HK-2 (cell line): Measurements from ENCODE around the gene SOWAHC.

Experiments used
- DNase-seq: peaks from one replicate; pipeline ENCODE4 v3.0.0-alpha.2; 2018; ENCODE audit not compliant: unreplicated experiment

The SOWAHC gene

GRCh38 chr2:109644571-109645275 lies 30.6 kb downstream of the SOWAHC start:
- DNase-seq = no peak

GRCh38 chr2:109645412-109646184 lies 31.4 kb downstream of the SOWAHC start:
- DNase-seq = no peak

- no peak for DNase-seq
Measured at GRCh38 chr2:109646961-109647360, 32.8 kb downstream of the SOWAHC start.

GRCh38 chr2:109647636-109648035 lies 33.5 kb downstream of the SOWAHC start:
- DNase-seq = no peak

GRCh38 chr2:109648041-109648527 lies 33.9 kb downstream of the SOWAHC start:
- no peak for DNase-seq

GRCh38 chr2:109649736-109650695 lies 35.9 kb downstream of the SOWAHC start:
- DNase-seq = no peak

GRCh38 chr2:109654326-109655050 lies 40.3 kb downstream of the SOWAHC start:
- DNase-seq = no peak

GRCh38 chr2:109655287-109655686 lies 41.1 kb downstream of the SOWAHC start:
- no peak for DNase-seq

GRCh38 chr2:109659396-109660045 lies 45.4 kb downstream of the SOWAHC start:
- no peak for DNase-seq

GRCh38 chr2:109660046-109660860 lies 46.1 kb downstream of the SOWAHC start:
- DNase-seq = no peak

- no peak for DNase-seq
Measured at GRCh38 chr2:109662889-109663288, 48.7 kb downstream of the SOWAHC start.

GRCh38 chr2:109663721-109664120 lies 49.6 kb downstream of the SOWAHC start:
- DNase-seq = no peak

GRCh38 chr2:109666466-109666865 lies 52.3 kb downstream of the SOWAHC start:
- no peak for DNase-seq
